ENCODE results near the gene ZNF552. TPM values are rescaled to one million over a fixed set of nuclear protein-coding genes. Genes with fewer than 3 reads are reported as not detected.
"Not testable (repeated sequence)": the region's sequence is repeated elsewhere in the genome, so short reads cannot be mapped to it uniquely, and the experiment has no call there.

Gene ZNF552
- polyA plus RNA-seq, 3 donors, result 14.2 to 26.2 (median 19.2) TPM

GRCh38 chr19:57796580-57796979, 18.1 kb downstream of the ZNF552 start:
- not testable (repeated sequence) for DNase-seq (ENCODE audit: extremely low read depth in 1 of 11, low read depth in 9 of 11, low spot score in 4 of 11)

GRCh38 chr19:57789288-57789687, 25.4 kb downstream of the ZNF552 start:
- no peak for DNase-seq (ENCODE audit: extremely low read depth in 1 of 11, low read depth in 9 of 11, low spot score in 4 of 11)

- DNase-seq (ENCODE audit: extremely low read depth in 1 of 11, low read depth in 9 of 11, low spot score in 4 of 11), result no peak
Observed at GRCh38 chr19:57788114-57788692, 26.5 kb downstream of the ZNF552 start.

- DNase-seq (ENCODE audit: extremely low read depth in 1 of 11, low read depth in 9 of 11, low spot score in 4 of 11), result no peak
Observed at GRCh38 chr19:57786906-57787305, 27.8 kb downstream of the ZNF552 start.

GRCh38 chr19:57786286-57786685, 28.4 kb downstream of the ZNF552 start:
- no peak for DNase-seq (ENCODE audit: extremely low read depth in 1 of 11, low read depth in 9 of 11, low spot score in 4 of 11)

GRCh38 chr19:57779220-57779845, 35.4 kb downstream of the ZNF552 start:
- no peak for DNase-seq (ENCODE audit: extremely low read depth in 1 of 11, low read depth in 9 of 11, low spot score in 4 of 11)

- no peak for DNase-seq (ENCODE audit: extremely low read depth in 1 of 11, low read depth in 9 of 11, low spot score in 4 of 11)
Observed at GRCh38 chr19:57778336-57778735, 36.4 kb downstream of the ZNF552 start.

GRCh38 chr19:57776764-57777296, 37.9 kb downstream of the ZNF552 start:
- DNase-seq (ENCODE audit: extremely low read depth in 1 of 11, low read depth in 9 of 11, low spot score in 4 of 11), result no peak

- DNase-seq (ENCODE audit: extremely low read depth in 1 of 11, low read depth in 9 of 11, low spot score in 4 of 11), result no peak
Observed at GRCh38 chr19:57773488-57773887, 41.2 kb downstream of the ZNF552 start.

GRCh38 chr19:57771417-57771816, 43.3 kb downstream of the ZNF552 start:
- DNase-seq (ENCODE audit: extremely low read depth in 1 of 11, low read depth in 9 of 11, low spot score in 4 of 11), result no peak

GRCh38 chr19:57769345-57770131, 45.2 kb downstream of the ZNF552 start, which contains the start of gene ZNF586:
ZNF586 (plus strand) TSS chr19:57769676; CDS start chr19:57769843, 167 bp downstream.
- DNase-seq (ENCODE audit: extremely low read depth in 1 of 11, low read depth in 9 of 11, low spot score in 4 of 11), result peak; percentile 70 to 93 (median 86)

- no peak for DNase-seq (ENCODE audit: extremely low read depth in 1 of 11, low read depth in 9 of 11, low spot score in 4 of 11)
Observed at GRCh38 chr19:57759096-57759495, 55.6 kb downstream of the ZNF552 start.

GRCh38 chr19:57757941-57758340, 56.8 kb downstream of the ZNF552 start:
- DNase-seq (ENCODE audit: extremely low read depth in 1 of 11, low read depth in 9 of 11, low spot score in 4 of 11), result no peak

Other genes with a start within 250 kb of the ZNF552 start
- gene ZNF416, start 236.0 kb downstream of the ZNF552 start, polyA plus RNA-seq (ENCODE audit: insufficient read length in 3 of 3), result 10 to 100 TPM in 1 of 3 donors, 1 to 10 TPM in 2; 7.7 to 10.8 (median 9.1) TPM
- gene ZIK1, start 230.8 kb downstream of the ZNF552 start, polyA plus RNA-seq (ENCODE audit: insufficient read length in 3 of 3), result 10 to 100 TPM; 19.3 to 23.8 (median 20.8) TPM
- gene ZNF530, start 215.0 kb downstream of the ZNF552 start, polyA plus RNA-seq (ENCODE audit: insufficient read length in 3 of 3), result 1 to 10 TPM; 4.9 to 6.3 (median 4.9) TPM
- gene ZNF134, start 200.7 kb downstream of the ZNF552 start, polyA plus RNA-seq (ENCODE audit: insufficient read length in 3 of 3), result 10 to 100 TPM; 25.4 to 29.1 (median 26.7) TPM
- gene ZNF211, start 181.7 kb downstream of the ZNF552 start, polyA plus RNA-seq (ENCODE audit: insufficient read length in 3 of 3), result 10 to 100 TPM; 31.6 to 42.6 (median 35.0) TPM
- gene ZSCAN4, start 146.0 kb downstream of the ZNF552 start, polyA plus RNA-seq (ENCODE audit: insufficient read length in 3 of 3), result under 1 TPM in 2 of 3 donors, not detected in 1; 0.06 to 0.08 TPM
- gene ZNF551, start 132.9 kb downstream of the ZNF552 start, polyA plus RNA-seq (ENCODE audit: insufficient read length in 3 of 3), result 10 to 100 TPM; 14.2 to 17.3 (median 16.4) TPM
- 10 to 100 TPM; 26.3 to 36.1 (median 27.7) TPM for gene ZNF154, start 105.7 kb downstream of the ZNF552 start, polyA plus RNA-seq (ENCODE audit: insufficient read length in 3 of 3)
- gene ZNF671, start 87.3 kb downstream of the ZNF552 start, polyA plus RNA-seq (ENCODE audit: insufficient read length in 3 of 3), result 10 to 100 TPM; 17.7 to 20.6 (median 20.0) TPM
- 10 to 100 TPM; 34.6 to 45.6 (median 37.8) TPM for gene ZNF776, start 68.1 kb downstream of the ZNF552 start, polyA plus RNA-seq (ENCODE audit: insufficient read length in 3 of 3)
- 10 to 100 TPM; 21.2 to 29.9 (median 23.7) TPM for gene ZNF586, start 45.2 kb downstream of the ZNF552 start, polyA plus RNA-seq (ENCODE audit: insufficient read length in 3 of 3)
- 10 to 100 TPM; 14.2 to 18.6 (median 17.5) TPM for gene ZNF587B, start 15.4 kb upstream of the ZNF552 start, polyA plus RNA-seq (ENCODE audit: insufficient read length in 3 of 3)
- 10 to 100 TPM; 24.8 to 49.0 (median 27.3) TPM for gene ZNF587, start 34.9 kb upstream of the ZNF552 start, polyA plus RNA-seq (ENCODE audit: insufficient read length in 3 of 3)
- gene ZNF814, start 74.1 kb upstream of the ZNF552 start, polyA plus RNA-seq (ENCODE audit: insufficient read length in 3 of 3), result 10 to 100 TPM; 56.1 to 83.8 (median 59.8) TPM
- 10 to 100 TPM; 20.6 to 31.7 (median 29.6) TPM for gene ZNF417, start 101.7 kb upstream of the ZNF552 start, polyA plus RNA-seq (ENCODE audit: insufficient read length in 3 of 3)
- 10 to 100 TPM; 21.9 to 32.8 (median 25.7) TPM for gene ZNF418, start 120.5 kb upstream of the ZNF552 start, polyA plus RNA-seq (ENCODE audit: insufficient read length in 3 of 3)
- 1 to 10 TPM; 8.9 to 10.0 (median 9.6) TPM for gene ZNF256, start 132.8 kb upstream of the ZNF552 start, polyA plus RNA-seq (ENCODE audit: insufficient read length in 3 of 3)
- 1 to 10 TPM; 1.4 to 3.1 (median 1.7) TPM for gene C19orf18, start 159.6 kb upstream of the ZNF552 start, polyA plus RNA-seq (ENCODE audit: insufficient read length in 3 of 3)
- gene ZNF606, start 187.9 kb upstream of the ZNF552 start, polyA plus RNA-seq (ENCODE audit: insufficient read length in 3 of 3), result 10 to 100 TPM; 29.1 to 33.5 (median 31.7) TPM
- 1 to 10 TPM; 2.9 to 7.3 (median 4.8) TPM for gene ZSCAN1, start 219.1 kb upstream of the ZNF552 start, polyA plus RNA-seq (ENCODE audit: insufficient read length in 3 of 3)
- gene ZNF135, start 244.4 kb upstream of the ZNF552 start, polyA plus RNA-seq (ENCODE audit: insufficient read length in 3 of 3), result 10 to 100 TPM; 21.8 to 30.3 (median 21.8) TPM